ENCODE data around the gene FOXL2.

- TF ChIP-seq CTCF (IDR thresholded peaks at IDR 0.05; ENCODE audit: low read depth, low read length, poor library complexity, severe bottlenecking) = no peak
- no peak for TF ChIP-seq EZH2phosphoT487 (IDR thresholded peaks at IDR 0.05; ENCODE audit: borderline replicate concordance, low read length)
Observed at GRCh38 chr3:138940446-138940845, 6.5 kb downstream of the FOXL2 start.

Measured in DOHH2 (cell line).